CD8-positive, alpha-beta memory T cell (primary cell): ENCODE results near the gene CCDC92B. TPM values are rescaled to one million over a fixed set of nuclear protein-coding genes. Genes with fewer than 3 reads are reported as not detected.

Experiments
- CTCF ChIA-PET: fragments of 350-600 bp; sonication (Branson Sonifier 250); formaldehyde crosslinking; loops from one replicate; lab custom pipeline; 2021; ENCODE audit warnings: antibody characterized with exemption; lab: Charles Lee
- POLR2A ChIA-PET: fragments of 350-600 bp; sonication (Branson Sonifier 250); formaldehyde crosslinking; loops from one replicate; lab custom pipeline; 2021; ENCODE audit warnings: antibody characterized with exemption; lab: Charles Lee
- DNase-seq, 5 donors: peaks; one replicate each; pipeline versions ENCODE4 v3.0.0 to v3.0.0-alpha.2; 2020 to 2022; ENCODE audit warnings: mixed read lengths in 1 of 5
- H3K27ac ChIP-seq: one replicate; pipeline ENCODE4 v1.7.0; 2013; ENCODE audit warnings: low read depth, mild to moderate bottlenecking, low read length, moderate library complexity
- H3K27me3 ChIP-seq: 2 replicates; pipeline ENCODE4 v1.7.0; 2013; ENCODE audit warnings: low read length, mild to moderate bottlenecking; ENCODE audit not compliant: insufficient read depth, poor library complexity, severe bottlenecking
- H3K36me3 ChIP-seq: 2 replicates; pipeline ENCODE4 v1.7.0; 2013; ENCODE audit warnings: mild to moderate bottlenecking, low read length, moderate library complexity; ENCODE audit not compliant: insufficient read depth
- H3K4me1 ChIP-seq: 2 replicates; pipeline ENCODE4 v1.7.0; 2013; ENCODE audit warnings: mild to moderate bottlenecking, low read length, moderate library complexity; ENCODE audit not compliant: insufficient read depth
- H3K4me3 ChIP-seq: 2 replicates; pipeline ENCODE4 v1.7.0; 2013; ENCODE audit warnings: mild to moderate bottlenecking, low read length
- H3K9me3 ChIP-seq: 2 replicates; pipeline ENCODE4 v1.7.0; 2013; ENCODE audit warnings: mild to moderate bottlenecking, low read length
- H3K27ac Mint-ChIP-seq, 8 donors: one replicate each; pipeline ENCODE4 v1.8.0; 2020 to 2021; ENCODE audit warnings: mixed read lengths in 8 of 8, mild to moderate bottlenecking in 6 of 8, inconsistent platforms in 3 of 8, moderate library complexity in 3 of 8
- H3K27me3 Mint-ChIP-seq, 2 donors: one replicate each; pipeline ENCODE4 v1.8.0; 2020 to 2021; ENCODE audit warnings: mixed read lengths in 2 of 2, mild to moderate bottlenecking in 1 of 2, moderate library complexity in 1 of 2
- H3K36me3 Mint-ChIP-seq, 3 donors: one replicate each; pipeline ENCODE4 v1.8.0; 2020 to 2021; ENCODE audit warnings: mixed read lengths in 3 of 3, inconsistent platforms in 1 of 3, mild to moderate bottlenecking in 1 of 3
- H3K4me1 Mint-ChIP-seq, 3 donors: one replicate each; pipeline ENCODE4 v1.8.0; 2020 to 2021; ENCODE audit warnings: mixed read lengths in 3 of 3, inconsistent platforms in 1 of 3, mild to moderate bottlenecking in 1 of 3
- H3K4me3 Mint-ChIP-seq, 7 donors: one replicate each; pipeline ENCODE4 v1.8.0; 2020 to 2021; ENCODE audit warnings: mixed read lengths in 7 of 7, mild to moderate bottlenecking in 6 of 7, moderate library complexity in 4 of 7, inconsistent platforms in 2 of 7
- H3K9me3 Mint-ChIP-seq, 5 donors: one replicate each; pipeline ENCODE4 v1.8.0; 2020 to 2022; ENCODE audit warnings: mixed read lengths in 5 of 5, mild to moderate bottlenecking in 3 of 5, moderate library complexity in 2 of 5, inconsistent platforms in 1 of 5
- polyA plus RNA-seq: library from polyadenylated mRNA; unstranded; fragments of 300-500 nt; fragmentation: Illumina TruSeq; gene quantifications from one replicate; pipeline ENCODE4 v1.2.3, GENCODE V29; 2021
- total RNA-seq, 2 experiments: library from RNA; stranded (reverse); gene quantifications; one replicate each; pipeline ENCODE4 v1.2.3, GENCODE V29; 2021

Gene CCDC92B
- total and polyA plus RNA-seq, 3 experiments from 2014 or later = 0.07 TPM; not detected in 2

GRCh38 chr17:2693561-2694380 is 55.7 kb downstream of the CCDC92B start:
- Histone ChIP-seq H3K4me1 (peaks cover 5% of the 10 kb centered on the region), H3K4me3 (no peak overlapping the region), H3K27ac (no peak overlapping the region), H3K36me3 (no peaks in the 10 kb centered on the region), H3K27me3 (no peaks in the 10 kb centered on the region), H3K9me3 (no peaks in the 10 kb centered on the region)
- DNase-seq = no peak
- Mint-ChIP-seq H3K27ac (no peak overlapping the region), H3K4me1 (peaks cover 6 to 15% (median 6%) of the 10 kb centered on the region in 3 donors), H3K9me3 (no peaks in the 10 kb centered on the region), H3K36me3 (peaks cover 0 to 47% (median 0%) of the 10 kb centered on the region in 3 donors), H3K27me3 (no peaks in the 10 kb centered on the region), H3K4me3 (peak overlapping the region in 3 of 7 donors; percentile 12 to 66 (median 15))
- ChIA-PET POLR2A (no interaction called here), CTCF (no interaction called here)

GRCh38 chr17:2692781-2693135 is 56.7 kb downstream of the CCDC92B start:
- no peaks in the 10 kb centered on the region for H3K27me3 Mint-ChIP-seq
- no peak overlapping the region for H3K4me3 Mint-ChIP-seq
- H3K27ac ChIP-seq = no peak overlapping the region
- no peaks in the 10 kb centered on the region for H3K36me3 ChIP-seq
- H3K4me1 ChIP-seq = peaks cover 12% of the 10 kb centered on the region
- CTCF ChIA-PET = no interaction called here
- peak in 1 of 5 donors; percentile 35 for DNase-seq
- POLR2A ChIA-PET = interaction anchor here (0.9 kb wide), 1 partner anchor 18 kb away, joined by 8 read pairs; no protein-coding TSS in a partner anchor
- no peak overlapping the region for H3K4me3 ChIP-seq
- H3K4me1 Mint-ChIP-seq = peaks cover 11 to 25% (median 15%) of the 10 kb centered on the region in 3 donors
- H3K27ac Mint-ChIP-seq = no peak overlapping the region
- H3K36me3 Mint-ChIP-seq = peaks cover 0 to 40% (median 0%) of the 10 kb centered on the region in 3 donors
- H3K9me3 Mint-ChIP-seq = no peaks in the 10 kb centered on the region
- no peaks in the 10 kb centered on the region for H3K27me3 ChIP-seq
- H3K9me3 ChIP-seq = no peaks in the 10 kb centered on the region

- POLR2A ChIA-PET = interaction anchor here (0.9 kb wide), 1 partner anchor 19 kb away, joined by 8 read pairs; no protein-coding TSS in a partner anchor
- no peaks in the 10 kb centered on the region for H3K9me3 ChIP-seq
- peak in 1 of 5 donors; percentile 45 for DNase-seq
- no peaks in the 10 kb centered on the region for H3K9me3 Mint-ChIP-seq
- peaks cover 0 to 36% (median 0%) of the 10 kb centered on the region in 3 donors for H3K36me3 Mint-ChIP-seq
- no peak overlapping the region for H3K27ac ChIP-seq
- H3K4me3 ChIP-seq = no peak overlapping the region
- no peak overlapping the region for H3K27ac Mint-ChIP-seq
- peaks cover 14 to 29% (median 18%) of the 10 kb centered on the region in 3 donors for H3K4me1 Mint-ChIP-seq
- H3K27me3 Mint-ChIP-seq = no peaks in the 10 kb centered on the region
- no peak overlapping the region for H3K4me3 Mint-ChIP-seq
- peaks cover 12% of the 10 kb centered on the region for H3K4me1 ChIP-seq
- H3K27me3 ChIP-seq = no peaks in the 10 kb centered on the region
- H3K36me3 ChIP-seq = no peaks in the 10 kb centered on the region
- CTCF ChIA-PET = no interaction called here
Observed at GRCh38 chr17:2691965-2692780, 57.3 kb downstream of the CCDC92B start.

GRCh38 chr17:2691069-2691871 is 58.2 kb downstream of the CCDC92B start:
- Mint-ChIP-seq H3K4me1 (peaks cover 14 to 32% (median 18%) of the 10 kb centered on the region in 3 donors), H3K9me3 (no peaks in the 10 kb centered on the region), H3K36me3 (peaks cover 0 to 30% (median 0%) of the 10 kb centered on the region in 3 donors), H3K27ac (no peak overlapping the region), H3K4me3 (peak overlapping the region in 1 of 7 donors; percentile 68), H3K27me3 (no peaks in the 10 kb centered on the region)
- POLR2A ChIA-PET = no interaction called here
- Histone ChIP-seq H3K36me3 (no peaks in the 10 kb centered on the region), H3K4me3 (no peak overlapping the region), H3K27ac (no peak overlapping the region), H3K4me1 (peaks cover 12% of the 10 kb centered on the region), H3K27me3 (no peaks in the 10 kb centered on the region), H3K9me3 (no peaks in the 10 kb centered on the region)
- CTCF ChIA-PET = no interaction called here
- peak in 1 of 5 donors; percentile 45 for DNase-seq

DNA sequence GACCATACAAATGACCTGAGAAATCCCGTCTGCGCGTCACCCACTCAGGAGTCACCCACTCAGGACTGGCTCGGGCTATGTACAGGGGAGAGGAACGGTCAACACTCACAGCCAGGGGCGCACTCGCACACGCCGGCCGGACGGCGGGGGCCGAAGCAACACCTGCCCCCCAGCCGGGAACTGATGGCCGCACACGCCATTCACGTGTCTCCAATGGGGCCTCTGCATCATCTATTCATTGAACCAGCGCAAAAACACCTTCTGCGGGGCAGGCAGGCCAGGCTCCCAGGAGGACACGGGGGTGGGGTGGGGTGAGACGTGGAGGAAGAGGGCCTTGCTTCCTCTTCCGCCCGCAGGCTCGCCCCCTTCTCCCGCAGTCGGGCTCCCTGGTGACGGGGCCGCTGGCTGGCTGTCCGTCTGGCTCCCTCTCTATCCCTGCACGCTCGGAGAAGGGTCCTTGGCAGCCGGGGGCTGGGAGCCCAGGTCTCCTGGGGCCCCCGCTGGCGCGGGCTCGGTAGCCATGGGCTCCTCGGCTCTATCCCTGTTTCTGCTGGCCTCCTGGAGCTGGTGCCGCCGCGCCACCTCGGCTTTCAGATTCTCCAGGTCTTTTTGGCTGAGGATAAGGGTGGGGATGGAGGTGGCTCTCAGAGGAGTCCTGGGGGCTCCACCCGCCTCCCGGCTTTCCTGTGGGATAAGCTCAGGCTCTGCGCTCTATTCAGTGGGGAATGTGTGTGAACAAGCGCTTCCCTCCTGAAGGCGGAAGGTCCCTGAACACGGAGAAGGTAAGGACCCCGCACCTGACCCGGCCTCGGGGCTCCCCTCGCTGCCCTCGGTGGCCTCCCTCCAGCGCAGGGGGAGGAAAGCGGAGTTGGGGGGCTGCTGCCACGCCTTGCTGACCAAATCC is 59.0 kb downstream of the CCDC92B start:
- H3K27me3 ChIP-seq = no peaks in the 10 kb centered on the region
- ChIA-PET POLR2A (no interaction called here), CTCF (no interaction called here)
- H3K36me3 ChIP-seq = no peaks in the 10 kb centered on the region
- peak overlapping the region in 1 of 8 donors; percentile 54 for H3K27ac Mint-ChIP-seq
- peaks cover 12% of the 10 kb centered on the region for H3K4me1 ChIP-seq
- no peak overlapping the region for H3K27ac ChIP-seq
- peaks cover 14 to 32% (median 18%) of the 10 kb centered on the region in 3 donors for H3K4me1 Mint-ChIP-seq
- H3K36me3 Mint-ChIP-seq = peaks cover 0 to 28% (median 0%) of the 10 kb centered on the region in 3 donors
- no peak overlapping the region for H3K4me3 Mint-ChIP-seq
- no peaks in the 10 kb centered on the region for H3K9me3 Mint-ChIP-seq
- no peak overlapping the region for H3K4me3 ChIP-seq
- H3K9me3 ChIP-seq = no peaks in the 10 kb centered on the region
- no peaks in the 10 kb centered on the region for H3K27me3 Mint-ChIP-seq
- DNase-seq = peak in 1 of 5 donors; percentile 45

- peak overlapping the region in 6 of 7 donors; percentile 59 to 87 (median 70) for H3K4me3 Mint-ChIP-seq
- POLR2A ChIA-PET = no interaction called here
- no peaks in the 10 kb centered on the region for H3K27me3 Mint-ChIP-seq
- no peaks in the 10 kb centered on the region for H3K36me3 ChIP-seq
- H3K4me1 ChIP-seq = peaks cover 12% of the 10 kb centered on the region
- H3K27me3 ChIP-seq = no peaks in the 10 kb centered on the region
- H3K27ac Mint-ChIP-seq = peak overlapping the region; percentile 72 to 92 (median 92)
- H3K4me1 Mint-ChIP-seq = peaks cover 14 to 32% (median 18%) of the 10 kb centered on the region in 3 donors
- no peak overlapping the region for H3K27ac ChIP-seq
- H3K9me3 ChIP-seq = no peaks in the 10 kb centered on the region
- peaks cover 0 to 21% (median 0%) of the 10 kb centered on the region in 3 donors for H3K36me3 Mint-ChIP-seq
- no peaks in the 10 kb centered on the region for H3K9me3 Mint-ChIP-seq
- no peak overlapping the region for H3K4me3 ChIP-seq
- DNase-seq = peak in 4 of 5 donors; percentile 34 to 76 (median 54)
- CTCF ChIA-PET = no interaction called here
Observed at GRCh38 chr17:2689411-2690164, 59.9 kb downstream of the CCDC92B start.
